WERI-Rb-1 (cell line): Measurements from ENCODE around the gene CCDC136.

Experiments used
- DNase-seq: peaks from one replicate; pipeline ENCODE4 v3.0.0-alpha.2; 2020
- H3K27ac ChIP-seq: fragments of 250-450 bp; sonication (Bioruptor Pico); 2 replicates; pipeline ENCODE4 v1.5.1; 2020; ENCODE audit warnings: mild to moderate bottlenecking, moderate library complexity
- H3K27me3 ChIP-seq: fragments of 250-450 bp; sonication (Bioruptor Pico); 2 replicates; pipeline ENCODE4 v1.5.1; 2021; ENCODE audit warnings: mild to moderate bottlenecking, low read depth, moderate library complexity; ENCODE audit not compliant: insufficient read depth, severe bottlenecking
- H3K36me3 ChIP-seq: fragments of 250-450 bp; sonication (Bioruptor Pico); 2 replicates; pipeline ENCODE4 v1.5.1; 2020; ENCODE audit warnings: mild to moderate bottlenecking, moderate library complexity
- H3K4me3 ChIP-seq: 2 replicates; pipeline ENCODE4 v1.5.1; 2011; ENCODE audit warnings: low read depth, mild to moderate bottlenecking, control low read depth, low read length
- H3K9me3 ChIP-seq: fragments of 250-450 bp; sonication (Bioruptor Pico); 2 replicates; pipeline ENCODE4 v1.5.1; 2021; ENCODE audit warnings: mild to moderate bottlenecking, moderate library complexity; ENCODE audit not compliant: severe bottlenecking
- TF ChIP-seq, protein P1 (sequence below): IDR thresholded peaks from 2 replicates; pipeline ENCODE4 v1.5.1; 2011; ENCODE audit warnings: low read depth, mild to moderate bottlenecking, control low read depth, inconsistent platforms, low read length

Gene CCDC136

DNA sequence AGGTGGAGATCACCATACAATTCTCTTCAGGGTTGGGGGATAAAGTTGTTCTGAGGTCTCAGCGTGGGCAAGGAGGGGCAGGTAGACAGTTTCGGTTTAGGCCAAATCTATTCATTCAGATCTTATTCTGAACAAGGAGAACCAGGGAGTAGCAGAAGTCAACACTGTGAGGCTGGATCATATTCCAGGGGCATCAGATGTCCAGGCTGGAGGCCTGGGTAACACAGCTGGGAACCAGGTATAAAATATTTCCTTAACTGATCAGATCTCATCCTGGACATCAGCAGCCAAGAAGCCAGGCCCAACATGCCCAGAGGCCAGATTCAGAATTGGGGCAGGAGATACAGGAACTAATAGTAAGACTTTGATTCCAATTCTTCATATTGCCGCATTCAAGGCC is 19.2 kb downstream of the CCDC136 start:
- TF ChIP-seq, protein P1, sequence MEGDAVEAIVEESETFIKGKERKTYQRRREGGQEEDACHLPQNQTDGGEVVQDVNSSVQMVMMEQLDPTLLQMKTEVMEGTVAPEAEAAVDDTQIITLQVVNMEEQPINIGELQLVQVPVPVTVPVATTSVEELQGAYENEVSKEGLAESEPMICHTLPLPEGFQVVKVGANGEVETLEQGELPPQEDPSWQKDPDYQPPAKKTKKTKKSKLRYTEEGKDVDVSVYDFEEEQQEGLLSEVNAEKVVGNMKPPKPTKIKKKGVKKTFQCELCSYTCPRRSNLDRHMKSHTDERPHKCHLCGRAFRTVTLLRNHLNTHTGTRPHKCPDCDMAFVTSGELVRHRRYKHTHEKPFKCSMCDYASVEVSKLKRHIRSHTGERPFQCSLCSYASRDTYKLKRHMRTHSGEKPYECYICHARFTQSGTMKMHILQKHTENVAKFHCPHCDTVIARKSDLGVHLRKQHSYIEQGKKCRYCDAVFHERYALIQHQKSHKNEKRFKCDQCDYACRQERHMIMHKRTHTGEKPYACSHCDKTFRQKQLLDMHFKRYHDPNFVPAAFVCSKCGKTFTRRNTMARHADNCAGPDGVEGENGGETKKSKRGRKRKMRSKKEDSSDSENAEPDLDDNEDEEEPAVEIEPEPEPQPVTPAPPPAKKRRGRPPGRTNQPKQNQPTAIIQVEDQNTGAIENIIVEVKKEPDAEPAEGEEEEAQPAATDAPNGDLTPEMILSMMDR: no peak
- no peaks in the 10 kb centered on the region for H3K27me3 ChIP-seq
- no peaks in the 10 kb centered on the region for H3K36me3 ChIP-seq

DNA sequence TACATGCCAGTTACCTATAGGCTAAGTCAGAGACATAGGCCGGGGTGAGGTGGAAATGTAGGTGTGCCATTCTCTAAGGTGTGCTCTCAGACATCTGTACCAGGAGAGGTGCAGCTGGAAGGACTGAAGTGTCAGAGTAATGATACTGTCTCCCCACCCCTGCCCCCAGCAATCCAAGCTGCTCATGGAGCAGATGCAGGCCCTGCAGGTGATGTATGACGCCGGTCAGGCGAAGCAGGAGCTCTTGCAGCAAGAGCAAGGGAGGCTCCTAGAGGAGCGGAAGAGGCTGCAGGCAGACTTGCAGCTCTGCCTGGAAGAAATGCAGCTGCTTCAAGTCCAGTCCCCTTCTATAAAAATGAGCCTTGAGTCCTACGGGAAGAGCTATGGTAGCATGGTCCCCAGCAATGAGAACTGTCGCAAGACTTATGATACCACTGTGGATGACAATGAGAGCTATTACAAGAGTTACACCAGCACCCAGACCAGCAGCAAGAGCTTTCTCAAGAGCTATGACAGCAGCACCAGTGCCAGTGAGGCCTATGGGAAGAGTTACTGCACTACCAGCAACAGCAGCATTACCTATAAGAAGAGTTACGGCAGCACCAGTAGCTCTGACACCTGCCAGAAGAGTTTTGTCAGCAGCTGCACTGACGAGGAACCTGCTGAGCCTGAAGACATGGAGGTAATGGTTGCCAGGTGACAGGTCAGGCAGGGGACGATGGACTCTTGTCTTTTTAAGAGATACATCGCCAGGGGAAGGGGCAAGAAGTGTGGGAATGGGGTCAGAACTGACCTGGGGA is 20.1 kb downstream of the CCDC136 start:
- Histone ChIP-seq H3K4me3 (no peak overlapping the region), H3K27ac (no peak overlapping the region), H3K36me3 (no peaks in the 10 kb centered on the region), H3K27me3 (no peaks in the 10 kb centered on the region), H3K9me3 (no peaks in the 10 kb centered on the region)
- DNase-seq: no peak
- TF ChIP-seq, protein P1: no peak

More for the DNA sequence above, 19.2 kb downstream of the CCDC136 start:
- Histone ChIP-seq H3K27ac (no peak overlapping the region), H3K4me3 (no peak overlapping the region), H3K9me3 (no peaks in the 10 kb centered on the region)
- no peak for DNase-seq

DNA sequence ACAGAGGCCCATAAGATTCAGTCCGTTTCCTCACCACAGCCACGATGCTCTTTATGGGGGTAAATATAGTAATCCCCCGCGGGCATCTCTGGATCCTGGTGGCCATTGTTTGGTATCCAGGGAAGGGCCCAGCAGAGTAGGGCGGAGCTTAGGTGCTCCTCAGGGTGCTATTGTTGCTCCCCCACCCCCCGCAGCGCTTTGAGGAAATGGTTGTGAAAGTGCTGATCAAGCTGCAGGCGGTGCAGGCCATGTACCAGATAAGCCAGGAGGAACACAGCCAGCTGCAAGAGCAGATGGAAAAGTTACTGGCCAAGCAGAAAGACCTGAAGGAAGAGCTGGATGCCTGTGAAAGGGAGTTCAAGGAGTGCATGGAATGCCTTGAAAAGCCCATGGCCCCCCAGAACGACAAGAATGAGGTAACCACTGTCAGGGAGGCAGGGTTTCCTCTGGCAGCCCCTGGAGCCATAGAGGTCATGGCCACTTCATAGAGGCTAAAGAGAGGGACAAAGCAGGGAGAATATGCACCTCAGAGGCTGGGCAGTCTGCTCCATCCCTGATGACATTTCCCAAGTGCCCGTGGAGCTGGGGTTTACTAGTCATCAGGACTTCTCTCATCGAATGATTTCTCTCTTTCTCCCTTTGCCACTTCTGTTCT is 20.9 kb downstream of the CCDC136 start:
- TF ChIP-seq, protein P1: no peak

DNA sequence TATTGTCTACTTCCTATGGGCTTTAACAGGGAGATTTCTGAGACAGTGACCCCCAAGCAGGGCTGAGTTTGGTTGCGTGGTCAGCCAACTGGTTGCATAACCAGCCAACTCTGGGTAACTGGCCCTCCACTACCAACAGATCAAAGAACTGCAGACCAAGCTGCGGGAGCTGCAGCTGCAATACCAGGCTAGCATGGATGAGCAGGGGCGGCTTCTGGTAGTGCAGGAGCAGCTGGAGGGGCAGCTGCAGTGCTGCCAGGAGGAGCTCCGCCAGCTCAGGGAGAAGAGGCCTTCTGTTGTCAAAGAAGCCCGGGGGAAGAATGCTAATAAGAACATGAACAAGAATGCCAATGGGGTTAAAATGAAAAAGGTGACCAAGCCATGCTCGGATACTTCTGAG is 22.7 kb downstream of the CCDC136 start:
- no peak for DNase-seq
- Histone ChIP-seq H3K9me3 (no peaks in the 10 kb centered on the region), H3K36me3 (no peaks in the 10 kb centered on the region), H3K4me3 (no peak overlapping the region), H3K27me3 (no peaks in the 10 kb centered on the region), H3K27ac (no peak overlapping the region)
- TF ChIP-seq, protein P1: no peak

More for the DNA sequence above, 20.9 kb downstream of the CCDC136 start:
- no peaks in the 10 kb centered on the region for H3K27me3 ChIP-seq
- no peaks in the 10 kb centered on the region for H3K36me3 ChIP-seq
- H3K27ac ChIP-seq: no peak overlapping the region
- no peaks in the 10 kb centered on the region for H3K9me3 ChIP-seq
- H3K4me3 ChIP-seq: no peak overlapping the region
- DNase-seq: no peak

DNA sequence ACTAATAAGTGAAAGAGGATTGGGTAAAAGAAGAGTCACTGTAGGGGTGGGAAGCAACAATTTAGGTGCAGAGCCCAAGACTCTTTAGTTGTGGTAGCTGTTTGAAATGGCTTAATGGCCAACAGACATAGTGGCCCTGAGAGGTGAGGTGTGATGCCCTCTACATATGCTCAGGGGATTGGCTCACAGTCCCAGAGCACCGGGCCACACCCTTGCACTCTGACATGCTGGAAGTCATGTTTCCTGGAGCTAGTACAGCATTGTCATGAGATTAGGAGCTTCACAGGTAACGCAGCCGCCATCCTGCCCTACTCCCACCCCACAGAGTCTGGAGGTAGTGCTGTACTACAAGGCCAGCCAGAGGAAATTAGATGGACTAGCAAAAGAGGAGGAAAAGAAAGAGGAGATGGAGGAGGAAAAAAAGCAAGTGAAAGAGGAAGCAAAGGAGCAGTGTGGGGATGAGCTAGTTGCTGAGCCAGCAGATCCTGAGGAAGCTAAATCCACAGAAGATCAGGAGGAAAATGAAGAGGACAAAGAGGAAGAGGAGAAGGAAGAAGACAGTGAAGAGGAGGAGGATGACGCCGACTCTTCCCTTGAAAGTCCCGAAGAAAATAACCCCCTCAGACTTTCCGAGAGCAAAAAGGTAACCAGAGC is 23.6 kb downstream of the CCDC136 start:
- Histone ChIP-seq H3K27ac (no peak overlapping the region), H3K27me3 (no peaks in the 10 kb centered on the region), H3K36me3 (no peaks in the 10 kb centered on the region), H3K9me3 (no peaks in the 10 kb centered on the region), H3K4me3 (no peak overlapping the region)
- TF ChIP-seq, protein P1: no peak
- no peak for DNase-seq
